Globus pallidus (tissue), 1 donor: ENCODE data around the gene RFFL.
"Not testable (repeated sequence)": the region's sequence is repeated elsewhere in the genome, so short reads cannot be mapped to it uniquely, and the experiment has no call there.

Experiments
- DNase-seq: peaks from one replicate; pipeline ENCODE4 v3.0.0-alpha.2; 2015; ENCODE audit warnings: low spot score

RFFL gene

DNA sequence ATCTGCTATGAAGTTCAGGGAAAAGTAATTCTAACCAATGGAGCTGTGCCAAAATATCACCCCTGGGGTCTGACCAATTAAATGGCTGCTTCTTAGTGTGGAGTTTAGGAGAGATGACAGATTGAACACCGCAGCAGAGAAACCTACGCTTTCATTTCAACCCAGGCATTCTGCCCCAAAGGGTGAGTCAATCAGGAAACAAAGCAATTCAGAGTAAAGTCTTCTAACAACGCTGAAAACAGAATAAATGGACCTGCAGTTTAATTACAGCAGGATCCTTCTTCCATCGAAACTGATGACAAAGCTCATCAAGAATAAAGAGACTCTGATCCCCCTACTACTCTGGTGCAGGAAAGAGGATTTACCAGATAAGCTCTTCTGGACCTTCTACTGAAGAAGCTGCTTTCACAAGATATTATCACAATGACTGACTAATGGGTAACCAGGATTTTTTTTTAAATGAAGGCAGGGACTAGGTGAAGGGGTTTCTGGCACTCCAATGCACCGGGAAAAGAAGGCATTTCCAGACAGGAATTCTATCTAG, 16.7 kb downstream of the RFFL start:
- DNase-seq = no peak

GRCh38 chr17:35046245-35046644, 17.3 kb downstream of the RFFL start:
- DNase-seq = no peak

- not testable (repeated sequence) for DNase-seq
These were observed 18.0 kb downstream of the RFFL start for GRCh38 chr17:35045458-35045979.

- DNase-seq = no peak
These were observed 19.3 kb downstream of the RFFL start for GRCh38 chr17:35044181-35044580.

DNA sequence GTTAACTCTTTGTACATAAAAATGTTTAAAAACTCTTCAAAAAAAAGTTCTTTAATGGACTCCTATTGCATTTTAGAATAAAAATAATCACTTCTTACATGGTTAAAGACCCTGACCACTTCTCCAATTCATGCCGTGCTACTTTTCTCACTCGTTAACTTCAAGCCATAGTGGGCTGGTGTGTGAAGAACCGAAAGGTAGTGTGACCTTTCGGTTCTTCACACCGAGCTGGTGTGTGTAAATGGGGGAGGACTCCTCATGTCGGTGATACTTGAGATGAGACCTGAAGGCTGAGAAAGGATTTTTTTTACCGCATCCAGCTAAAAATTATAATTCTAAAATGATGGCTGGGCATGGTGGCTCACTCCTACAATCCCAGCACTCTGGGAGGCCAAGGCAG, 22.1 kb downstream of the RFFL start:
- no peak for DNase-seq

GRCh38 chr17:35038453-35038852, 25.1 kb downstream of the RFFL start:
- no peak for DNase-seq

DNA sequence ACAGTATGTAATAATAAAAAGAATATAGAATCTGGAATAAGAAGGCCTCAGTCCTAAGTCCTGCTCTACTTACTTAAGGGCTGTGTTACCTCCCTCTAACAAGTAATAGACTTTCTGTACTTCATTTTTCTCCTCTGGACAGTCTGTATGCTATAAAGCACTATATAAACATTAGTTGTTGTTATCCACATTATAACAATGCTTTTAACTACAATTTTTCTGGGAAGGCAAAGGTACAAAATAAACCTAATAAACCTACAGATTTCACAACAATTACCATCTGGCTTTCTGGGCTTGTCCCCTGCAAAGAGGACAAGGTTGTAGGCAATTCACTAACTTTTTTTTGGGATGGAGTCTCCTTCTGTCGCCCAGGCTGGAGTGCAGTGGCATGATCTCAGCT, 32.7 kb downstream of the RFFL start:
- DNase-seq = no peak

GRCh38 chr17:35028531-35029262, 34.8 kb downstream of the RFFL start:
- no peak for DNase-seq

- DNase-seq = not testable (repeated sequence)
These were observed 35.4 kb downstream of the RFFL start for GRCh38 chr17:35028097-35028496.

GRCh38 chr17:35025541-35025940, 38.0 kb downstream of the RFFL start:
- no peak for DNase-seq

- peak; percentile 65 for DNase-seq
These were observed 40.0 kb downstream of the RFFL start for GRCh38 chr17:35023538-35023937.

DNA sequence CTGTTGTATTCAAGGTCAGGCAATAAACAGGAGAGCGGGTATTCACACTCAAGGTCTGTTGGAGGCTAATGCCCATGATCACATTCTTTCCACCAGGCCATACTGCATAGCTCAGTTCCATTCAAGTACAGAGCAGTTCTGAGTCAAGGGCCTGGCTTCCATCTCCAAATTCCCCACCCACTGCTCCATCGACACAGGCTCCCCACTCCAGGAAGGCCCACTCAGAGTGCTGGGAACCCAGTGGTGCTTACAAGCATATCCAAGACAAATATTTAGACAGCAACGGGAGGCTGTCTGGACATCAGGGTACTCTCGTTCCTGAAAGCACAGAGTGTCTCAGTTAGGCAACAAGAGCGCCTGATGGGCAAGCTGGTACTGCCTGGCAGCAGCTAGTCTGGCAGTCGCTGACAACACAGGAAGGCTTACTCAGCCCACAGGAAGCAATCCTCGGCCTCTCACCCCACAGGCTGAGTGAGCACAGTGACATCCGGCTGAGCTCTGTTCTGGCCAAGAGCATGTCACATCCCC, 40.9 kb downstream of the RFFL start:
- DNase-seq = peak; percentile 97

DNA sequence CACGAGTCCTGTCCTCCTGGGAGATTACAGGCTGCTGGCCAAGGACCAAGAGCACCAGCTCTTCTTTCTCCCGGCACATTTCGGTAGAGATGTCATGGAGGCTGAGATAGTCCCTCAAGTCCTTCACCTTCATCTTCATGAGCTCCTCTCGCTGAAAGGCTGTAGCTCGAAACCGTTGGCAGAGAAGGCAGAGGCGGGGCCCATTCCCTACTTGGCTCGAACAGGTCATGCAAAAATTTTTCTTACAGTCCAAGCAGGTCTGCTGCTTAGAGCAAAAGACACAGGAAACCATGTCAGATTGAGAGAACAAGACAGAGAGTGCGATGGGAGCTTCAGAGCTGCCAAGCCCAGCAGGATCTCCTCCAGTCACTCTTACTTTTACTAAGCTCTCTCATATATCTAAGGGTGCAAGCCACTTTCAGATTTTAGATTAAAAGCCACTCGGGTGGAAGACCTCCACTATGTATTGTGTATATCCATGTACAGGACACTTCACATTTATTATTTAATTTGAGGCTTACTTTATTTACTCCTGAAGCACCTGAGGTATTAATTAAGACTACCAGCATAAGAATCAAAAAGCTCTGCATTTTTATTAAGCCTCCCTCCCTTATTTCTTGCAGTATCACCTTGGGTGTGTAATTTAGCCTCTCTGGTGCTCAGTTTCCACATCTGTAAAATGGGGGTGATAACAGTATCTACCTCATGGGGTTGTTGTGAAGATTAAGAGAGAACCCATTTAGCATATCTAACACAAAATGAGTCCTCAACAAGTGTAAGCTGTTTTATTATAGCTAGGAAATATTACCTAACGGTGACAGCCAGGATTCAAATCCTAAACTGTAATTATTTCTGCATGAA, 41.8 kb downstream of the RFFL start:
- DNase-seq = no peak

DNA sequence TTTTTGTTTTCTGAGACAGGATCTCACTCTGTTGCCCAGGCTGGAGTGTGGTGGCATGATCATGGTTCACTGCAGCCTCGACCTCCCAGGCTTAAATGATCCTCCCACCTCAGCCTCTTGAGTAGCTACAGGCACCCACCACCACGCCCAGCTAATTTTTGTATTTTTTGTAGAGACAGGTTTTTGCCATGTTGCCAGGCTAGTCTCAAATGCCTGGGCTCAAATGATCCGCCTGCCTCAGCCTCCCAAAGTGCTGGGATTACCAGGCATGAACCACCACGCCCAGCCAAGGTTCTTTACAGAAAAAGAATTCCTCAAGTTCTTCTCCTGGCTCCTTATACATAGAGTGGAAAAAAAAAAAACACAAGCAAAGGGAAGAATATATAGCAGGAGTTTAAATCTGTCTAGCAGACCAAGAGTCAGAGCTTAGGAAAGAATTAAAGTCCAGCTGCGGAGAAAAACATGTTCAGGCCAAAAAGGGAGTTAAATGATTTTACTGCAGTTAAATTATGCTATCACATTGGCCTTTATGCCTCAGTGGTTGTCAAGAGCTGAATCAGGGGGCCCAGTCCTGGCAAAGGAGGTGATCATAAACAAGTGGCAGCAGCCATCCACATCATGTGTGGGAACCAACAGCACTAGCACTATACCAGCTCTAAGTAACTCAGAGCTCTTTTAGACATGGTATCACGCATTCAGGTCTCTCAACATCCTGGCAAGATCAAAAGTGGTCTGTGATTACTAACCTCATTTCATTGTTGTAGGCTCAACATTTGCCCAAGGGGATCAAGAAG, 43.9 kb downstream of the RFFL start:
- no peak for DNase-seq

- DNase-seq = no peak
These were observed 44.7 kb downstream of the RFFL start for GRCh38 chr17:35018814-35019213.

GRCh38 chr17:35017021-35017420, 46.5 kb downstream of the RFFL start:
- DNase-seq = no peak

GRCh38 chr17:35016369-35016768, 47.1 kb downstream of the RFFL start:
- no peak for DNase-seq

GRCh38 chr17:35011671-35012216, 51.8 kb downstream of the RFFL start:
- DNase-seq = no peak

DNA sequence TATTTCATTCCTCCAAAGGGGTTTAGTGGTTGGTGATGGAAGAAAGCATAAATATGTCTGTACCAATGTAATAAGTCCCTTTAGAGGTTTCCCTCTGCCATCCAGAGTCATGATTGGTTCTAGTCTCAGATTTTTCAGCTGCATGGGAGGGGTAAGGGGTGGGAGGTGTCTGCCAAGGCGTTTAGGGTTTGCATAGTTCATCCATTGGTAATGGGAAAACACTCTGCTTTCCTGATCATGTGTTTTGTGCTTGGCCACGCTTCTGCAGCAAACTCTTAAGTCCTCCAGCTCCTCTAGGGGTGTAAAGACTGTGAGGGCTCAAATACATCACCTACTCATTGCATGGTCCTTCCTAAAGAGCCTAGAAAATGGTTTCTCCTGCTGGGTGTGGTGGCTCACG, 53.4 kb downstream of the RFFL start:
- no peak for DNase-seq

DNA sequence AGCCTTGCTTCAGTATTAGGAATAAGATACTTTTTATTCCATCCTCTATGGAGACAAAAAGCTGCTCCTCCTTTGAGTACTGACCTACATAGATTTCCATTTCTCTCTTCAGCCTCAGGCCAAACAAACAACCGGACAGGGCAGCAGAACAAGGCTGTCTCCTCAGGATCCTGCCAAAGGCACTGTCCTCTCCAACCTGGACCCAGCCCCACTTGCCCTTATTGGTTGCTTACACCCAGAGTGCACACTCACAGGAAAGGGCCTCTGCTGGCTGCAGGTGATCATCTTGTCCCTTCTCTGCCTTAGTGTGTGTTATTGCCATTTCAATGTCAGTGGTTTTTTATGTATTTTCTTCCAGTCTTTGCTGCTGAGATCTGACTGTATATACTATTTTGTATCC, 56.5 kb downstream of the RFFL start:
- DNase-seq = no peak

GRCh38 chr17:35006345-35006744, 57.2 kb downstream of the RFFL start:
- no peak for DNase-seq
